OCI-LY1 (cell line): ENCODE measurements around the gene RTRAF.

ENCODE experiments used
- H2AFZ ChIP-seq: fragments of 200-600 bp; sonication (generic), shearing (Covaris generic); 2 replicates; pipeline ENCODE4 v1.6.0; 2014; ENCODE audit warnings: antibody characterized with exemption, mild to moderate bottlenecking, low read length
- H3F3A ChIP-seq: fragments of 200-600 bp; sonication (generic), shearing (Covaris generic); 2 replicates; pipeline ENCODE4 v1.6.0; 2014; ENCODE audit warnings: mild to moderate bottlenecking, antibody characterized with exemption, low read length, moderate library complexity; ENCODE audit not compliant: insufficient read depth
- H3K27ac ChIP-seq: fragments of 200-600 bp; sonication (generic); 2 replicates; pipeline ENCODE4 v1.5.1; 2014; ENCODE audit warnings: low read length, mixed run types, mild to moderate bottlenecking, low read depth; ENCODE audit not compliant: poor library complexity, severe bottlenecking
- H3K27me3 ChIP-seq: fragments of 200-600 bp; sonication (generic); 2 replicates; pipeline ENCODE4 v1.6.0; 2014; ENCODE audit warnings: antibody characterized with exemption, mild to moderate bottlenecking, low read length, moderate library complexity; ENCODE audit not compliant: insufficient read depth
- H3K36me3 ChIP-seq: fragments of 200-600 bp; sonication (generic); 2 replicates; pipeline ENCODE4 v1.6.1; 2014; ENCODE audit warnings: mild to moderate bottlenecking, antibody characterized with exemption, low read length, moderate library complexity, mixed read lengths; ENCODE audit not compliant: insufficient read depth
- H3K4me1 ChIP-seq: fragments of 200-600 bp; sonication (generic); 2 replicates; pipeline ENCODE4 v1.5.1; 2014; ENCODE audit warnings: mild to moderate bottlenecking, low read length, moderate library complexity; ENCODE audit not compliant: insufficient read depth, severe bottlenecking
- H3K4me2 ChIP-seq: fragments of 200-600 bp; sonication (generic), shearing (Covaris generic); 2 replicates; pipeline ENCODE4 v1.6.1; 2014; ENCODE audit warnings: low read length
- H3K4me3 ChIP-seq: fragments of 200-600 bp; sonication (generic); 2 replicates; pipeline ENCODE4 v1.5.1; 2014; ENCODE audit warnings: low read length, low read depth, mild to moderate bottlenecking, mixed read lengths; ENCODE audit not compliant: poor library complexity, severe bottlenecking
- H3K79me2 ChIP-seq: fragments of 200-600 bp; shearing (Covaris generic); 2 replicates; pipeline ENCODE4 v1.6.1; 2016; ENCODE audit warnings: mixed run types, low read length, mixed read lengths; ENCODE audit not compliant: insufficient read depth
- H3K9ac ChIP-seq: fragments of 200-600 bp; sonication (generic), shearing (Covaris generic); 2 replicates; pipeline ENCODE4 v1.6.1; 2014; ENCODE audit warnings: mild to moderate bottlenecking, low read length, mixed read lengths
- H3K9me2 ChIP-seq: fragments of 200-600 bp; sonication (generic), shearing (Covaris generic); 2 replicates; pipeline ENCODE4 v1.6.1; 2014; ENCODE audit warnings: low read depth, mild to moderate bottlenecking, low read length, mixed read lengths
- H3K9me3 ChIP-seq: fragments of 200-600 bp; shearing (Covaris generic); 2 replicates; pipeline ENCODE4 v1.6.1; 2014; ENCODE audit warnings: low read length, mixed read lengths
- H4K20me1 ChIP-seq: fragments of 200-600 bp; sonication (generic), shearing (Covaris generic); 2 replicates; pipeline ENCODE4 v1.6.0; 2016; ENCODE audit warnings: mild to moderate bottlenecking, low read length; ENCODE audit not compliant: insufficient read depth
- CTCF ChIP-seq: fragments of 200-600 bp; sonication (generic), shearing (Covaris generic); IDR thresholded peaks from 2 replicates; pipeline ENCODE4 v1.5.1; 2017; ENCODE audit warnings: mild to moderate bottlenecking, antibody characterized with exemption, low read length, moderate library complexity, mixed read lengths
- EZH2 ChIP-seq: fragments of 200-600 bp; sonication (generic), shearing (Covaris generic); IDR thresholded peaks from 2 replicates; pipeline ENCODE4 v1.8.0; 2017; ENCODE audit warnings: borderline replicate concordance, mixed run types, mild to moderate bottlenecking, antibody characterized with exemption, low read length, moderate library complexity, mixed read lengths

The RTRAF gene

GRCh38 chr14:52032204-52032801, 43.0 kb downstream of the RTRAF start:
- H3K79me2 ChIP-seq: no peaks in the 10 kb centered on the region
- no peaks in the 10 kb centered on the region for H3K36me3 ChIP-seq
- H2AFZ ChIP-seq: no peak overlapping the region
- H3F3A ChIP-seq: no peaks in the 10 kb centered on the region
- H3K27me3 ChIP-seq: 0 out of 2 replicates have a peak, but pooled peaks cover 3% of the 10 kb centered on the region
- no peak overlapping the region for H3K4me3 ChIP-seq
- H3K4me1 ChIP-seq: no peaks in the 10 kb centered on the region
- H4K20me1 ChIP-seq: no peaks in the 10 kb centered on the region
- H3K27ac ChIP-seq: no peak overlapping the region
- H3K9me3 ChIP-seq: 0 out of 2 replicates have a peak, but pooled peaks cover 3% of the 10 kb centered on the region
- H3K9me2 ChIP-seq: no peaks in the 10 kb centered on the region
- H3K4me2 ChIP-seq: no peak overlapping the region
- no peak overlapping the region for H3K9ac ChIP-seq
- TF ChIP-seq EZH2 (no peak), CTCF (no peak)

- H3K4me1 ChIP-seq: no peaks in the 10 kb centered on the region
- H3K4me2 ChIP-seq: no peak overlapping the region
- H3K79me2 ChIP-seq: no peaks in the 10 kb centered on the region
- H2AFZ ChIP-seq: no peak overlapping the region
- H4K20me1 ChIP-seq: no peaks in the 10 kb centered on the region
- H3K36me3 ChIP-seq: no peaks in the 10 kb centered on the region
- 0 out of 2 replicates have a peak, but pooled peaks cover 3% of the 10 kb centered on the region for H3K9me3 ChIP-seq
- no peak overlapping the region for H3K4me3 ChIP-seq
- H3K9ac ChIP-seq: no peak overlapping the region
- no peak overlapping the region for H3K27ac ChIP-seq
- no peaks in the 10 kb centered on the region for H3F3A ChIP-seq
- H3K27me3 ChIP-seq: 0 out of 2 replicates have a peak, but pooled peaks cover 3% of the 10 kb centered on the region
- H3K9me2 ChIP-seq: no peaks in the 10 kb centered on the region
- TF ChIP-seq EZH2 (no peak), CTCF (no peak)
Measured at GRCh38 chr14:52033101-52033642, 43.8 kb downstream of the RTRAF start.

- Histone ChIP-seq H3K4me1 (no peaks in the 10 kb centered on the region), H3K79me2 (no peaks in the 10 kb centered on the region), H3K9ac (no peak overlapping the region), H3K4me2 (no peak overlapping the region), H3K4me3 (no peak overlapping the region), H3K36me3 (no peaks in the 10 kb centered on the region), H2AFZ (no peak overlapping the region), H4K20me1 (no peaks in the 10 kb centered on the region), H3K9me2 (no peaks in the 10 kb centered on the region), H3K27me3 (no peaks in the 10 kb centered on the region), H3K27ac (no peak overlapping the region), H3F3A (no peaks in the 10 kb centered on the region), H3K9me3 (0 out of 2 replicates have a peak, but pooled peaks cover 3% of the 10 kb centered on the region)
- no peak for TF ChIP-seq CTCF
- no peak for TF ChIP-seq EZH2
Measured at GRCh38 chr14:52039124-52039815, 49.9 kb downstream of the RTRAF start.
